GM18519 (cell line): Measurements from ENCODE around the gene JAG1.
A peak's percentile ranks its signal among the peaks of the same experiment; 100 is the strongest.

ENCODE experiments used
- ATAC-seq: cut with Tn5 transposase; IDR thresholded peaks from one replicate; pipeline ENCODE4 v1.9.1; 2021; ENCODE audit warnings: mild to moderate bottlenecking, moderate library complexity; ENCODE audit not compliant: unreplicated experiment, low FRiP score

JAG1 gene

GRCh38 chr20:10673842-10674683, at the start of gene JAG1:
Gene JAG1, minus strand, starts transcription at chr20:10673999. Its CDS starts 469 bp downstream, at chr20:10673530.
- peak; percentile 38 for ATAC-seq

- ATAC-seq = no peak
These were observed 48.2 kb upstream of the JAG1 start for GRCh38 chr20:10721976-10722375.

GRCh38 chr20:10721137-10721896, 47.5 kb upstream of the JAG1 start:
- no peak for ATAC-seq

GRCh38 chr20:10720565-10720964, 46.8 kb upstream of the JAG1 start:
- no peak for ATAC-seq

- ATAC-seq = no peak
These were observed 46.1 kb upstream of the JAG1 start for GRCh38 chr20:10719740-10720385.

- ATAC-seq = no peak
These were observed 44.9 kb upstream of the JAG1 start for GRCh38 chr20:10718661-10719060.

- ATAC-seq = no peak
These were observed 43.1 kb upstream of the JAG1 start for GRCh38 chr20:10716855-10717254.

GRCh38 chr20:10715035-10715434, 41.2 kb upstream of the JAG1 start:
- ATAC-seq = no peak

- ATAC-seq = no peak
These were observed 40.6 kb upstream of the JAG1 start for GRCh38 chr20:10714236-10714975.

- no peak for ATAC-seq
These were observed 39.4 kb upstream of the JAG1 start for GRCh38 chr20:10713161-10713560.

- ATAC-seq = no peak
These were observed 38.2 kb upstream of the JAG1 start for GRCh38 chr20:10711903-10712451.

GRCh38 chr20:10710991-10711775, 37.4 kb upstream of the JAG1 start:
- no peak for ATAC-seq

GRCh38 chr20:10709916-10710315, 36.1 kb upstream of the JAG1 start:
- no peak for ATAC-seq

GRCh38 chr20:10708351-10709185, 34.8 kb upstream of the JAG1 start:
- ATAC-seq = no peak

GRCh38 chr20:10707791-10708190, 34.0 kb upstream of the JAG1 start:
- no peak for ATAC-seq

- no peak for ATAC-seq
These were observed 33.3 kb upstream of the JAG1 start for GRCh38 chr20:10707068-10707467.

- no peak for ATAC-seq
These were observed 32.6 kb upstream of the JAG1 start for GRCh38 chr20:10706460-10706811.

GRCh38 chr20:10705801-10706459, 32.1 kb upstream of the JAG1 start:
- ATAC-seq = no peak
